NCI-H1694 (cell line): Measurements from ENCODE around the gene PSMF1.

ENCODE experiments used
- DNase-seq: peaks from one replicate; lab custom pipeline; 2025; lab: John Stamatoyannopoulos, UW

PSMF1 gene

GRCh38 chr20:1164871-1165270, 46.5 kb downstream of the PSMF1 start:
- DNase-seq, result no peak

DNA sequence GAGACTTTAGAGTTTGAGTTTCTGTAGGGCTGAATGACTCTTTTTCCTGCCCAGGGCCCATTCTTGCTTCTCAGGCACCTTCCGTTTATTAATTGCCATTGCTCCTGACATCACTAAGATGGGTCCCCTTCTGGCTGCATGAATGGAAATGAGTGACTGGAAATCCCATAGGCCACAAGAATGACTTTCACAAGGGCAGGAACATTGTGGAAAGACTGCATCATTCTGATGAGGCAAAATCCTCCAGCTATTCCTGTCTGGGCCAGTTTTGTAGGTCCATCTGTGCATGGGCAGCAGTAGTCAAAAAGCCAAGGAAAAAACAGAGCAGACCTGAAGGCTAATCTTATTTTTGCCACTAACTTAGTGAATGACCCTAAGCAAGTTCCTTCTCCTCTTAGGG, 47.1 kb downstream of the PSMF1 start:
- no peak for DNase-seq

- no peak for DNase-seq
Measured at GRCh38 chr20:1165941-1166340, 47.5 kb downstream of the PSMF1 start.

- DNase-seq, result no peak
Measured at GRCh38 chr20:1166948-1167720, 48.7 kb downstream of the PSMF1 start.

- DNase-seq, result no peak
Measured at GRCh38 chr20:1169224-1169623, 50.8 kb downstream of the PSMF1 start.

- DNase-seq, result no peak
Measured at GRCh38 chr20:1171461-1172093, 53.2 kb downstream of the PSMF1 start.

DNA sequence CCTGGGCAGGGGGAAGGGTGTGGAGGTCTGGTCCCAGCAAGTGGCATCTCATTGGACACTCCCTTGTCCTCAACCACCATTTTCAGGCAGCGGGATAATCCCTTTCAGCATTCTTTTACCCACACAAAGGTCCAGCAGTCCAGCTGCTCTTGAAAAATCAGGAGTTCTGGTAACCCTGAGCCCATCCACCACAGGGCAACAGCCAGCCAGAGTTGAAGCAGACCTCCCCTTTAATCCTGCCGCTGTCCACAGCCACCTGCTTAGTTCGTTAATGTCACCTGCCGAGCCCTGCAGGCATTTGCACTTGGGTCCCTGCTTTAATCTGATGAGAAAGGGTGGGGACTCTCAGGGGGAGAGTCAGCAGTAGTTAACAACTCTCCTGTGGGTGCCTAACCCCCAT, 55.3 kb downstream of the PSMF1 start:
- DNase-seq, result no peak

GRCh38 chr20:1174787-1175186, 56.4 kb downstream of the PSMF1 start:
- DNase-seq, result no peak

DNA sequence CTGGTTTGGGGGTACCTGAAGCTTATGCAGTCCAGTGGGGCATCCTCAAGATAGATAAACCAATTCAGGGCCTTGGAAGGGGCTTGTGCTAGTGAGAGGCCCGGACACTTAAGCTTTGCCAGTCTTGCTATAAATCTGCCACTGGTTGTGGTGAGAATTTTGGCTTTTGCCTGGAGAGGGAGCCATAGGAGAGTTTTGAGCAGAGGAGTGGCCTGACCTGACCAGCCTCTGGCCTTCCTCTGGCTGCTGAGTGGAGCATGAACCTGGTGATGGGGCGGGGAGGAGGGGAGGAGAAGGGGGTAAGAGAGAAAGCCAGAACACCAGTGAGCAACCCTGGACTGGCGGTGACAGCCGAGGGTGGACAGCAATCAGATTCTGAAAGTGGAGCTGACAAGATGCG, 59.3 kb downstream of the PSMF1 start:
- DNase-seq, result no peak

DNA sequence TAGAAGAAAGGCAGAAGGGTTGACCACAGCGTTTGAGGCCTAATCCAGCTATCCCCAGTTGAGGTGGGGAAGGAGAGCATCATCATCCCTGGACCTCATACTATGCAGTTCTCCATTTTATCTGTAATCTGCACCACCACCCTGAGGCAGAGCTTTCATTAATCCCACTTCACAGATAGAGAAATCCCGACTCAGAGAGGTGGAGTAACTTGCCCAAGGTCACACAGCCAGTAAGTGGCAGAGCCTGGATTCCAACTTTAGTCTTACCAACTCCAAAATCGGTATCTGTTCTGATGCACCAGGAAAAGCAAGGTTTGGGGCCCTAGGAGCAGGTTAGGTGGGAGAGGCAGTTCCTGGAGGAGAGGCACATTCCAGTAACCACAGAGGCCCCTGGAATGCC, 59.7 kb downstream of the PSMF1 start:
- DNase-seq, result no peak

GRCh38 chr20:1178623-1179022, 60.2 kb downstream of the PSMF1 start:
- DNase-seq, result no peak

- DNase-seq, result no peak
Measured at GRCh38 chr20:1180949-1181348, 62.5 kb downstream of the PSMF1 start.

DNA sequence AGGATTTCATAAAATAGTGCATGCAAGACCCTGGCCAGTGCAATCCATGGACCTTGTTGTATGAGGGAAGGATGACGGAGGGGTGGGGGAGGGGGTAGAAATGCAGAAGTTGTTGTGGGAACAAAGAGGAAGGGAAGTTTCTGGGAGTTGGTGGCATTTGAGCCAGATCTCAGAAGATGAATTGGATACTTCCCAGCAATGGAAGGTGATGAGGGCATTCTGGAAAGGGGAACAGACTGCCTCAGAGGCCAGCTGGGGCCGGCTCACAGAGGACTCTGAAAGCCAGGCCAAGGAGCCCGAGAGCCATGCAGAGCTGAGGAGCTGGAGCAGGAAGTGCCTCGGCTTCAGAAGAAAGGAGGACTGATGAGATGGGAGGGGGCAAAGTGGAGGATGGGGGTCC, 63.7 kb downstream of the PSMF1 start:
- DNase-seq, result no peak

DNA sequence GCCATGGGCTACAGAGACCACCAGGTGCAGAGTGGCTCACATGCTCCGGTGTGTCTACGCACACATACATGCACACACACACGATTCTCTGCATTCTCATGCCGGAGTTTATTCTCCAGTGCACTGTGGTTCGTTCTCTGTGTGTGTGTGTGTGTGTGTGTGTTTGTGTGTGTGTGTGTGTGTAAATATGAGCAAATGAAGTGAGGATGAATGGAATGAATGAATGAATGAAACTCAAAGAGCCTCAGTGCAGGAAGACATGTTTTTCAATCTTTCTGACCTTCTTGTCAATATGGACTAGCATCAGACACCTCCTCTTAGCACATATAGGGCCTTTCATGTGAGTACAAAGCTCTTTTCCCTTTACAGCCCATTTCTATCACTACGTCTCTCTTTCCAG, 64.8 kb downstream of the PSMF1 start:
- DNase-seq, result no peak

DNA sequence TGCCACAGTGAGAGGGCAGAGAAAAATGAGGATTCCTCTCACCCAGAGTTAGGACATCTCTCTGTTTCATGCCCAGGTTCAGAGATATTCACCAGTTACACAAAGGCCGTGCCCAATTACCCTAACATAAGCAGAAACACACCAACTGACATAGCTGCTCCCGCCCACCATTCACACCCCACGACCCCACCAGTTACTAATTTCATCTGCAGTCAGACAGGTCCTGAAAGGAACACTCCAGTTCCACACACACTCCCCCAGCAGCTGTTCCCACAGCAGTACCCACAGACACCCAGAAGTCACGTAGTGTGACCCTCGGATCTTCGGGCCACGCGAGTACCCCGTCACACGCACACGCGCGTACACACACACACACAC, 65.8 kb downstream of the PSMF1 start:
- no peak for DNase-seq

- DNase-seq, result no peak
Measured at GRCh38 chr20:1184638-1185315, 66.4 kb downstream of the PSMF1 start, which contains the start of gene TMEM74B. Gene TMEM74B, minus strand, starts transcription at chr20:1184981. Its CDS starts 1,180 bp downstream, at chr20:1183801.

DNA sequence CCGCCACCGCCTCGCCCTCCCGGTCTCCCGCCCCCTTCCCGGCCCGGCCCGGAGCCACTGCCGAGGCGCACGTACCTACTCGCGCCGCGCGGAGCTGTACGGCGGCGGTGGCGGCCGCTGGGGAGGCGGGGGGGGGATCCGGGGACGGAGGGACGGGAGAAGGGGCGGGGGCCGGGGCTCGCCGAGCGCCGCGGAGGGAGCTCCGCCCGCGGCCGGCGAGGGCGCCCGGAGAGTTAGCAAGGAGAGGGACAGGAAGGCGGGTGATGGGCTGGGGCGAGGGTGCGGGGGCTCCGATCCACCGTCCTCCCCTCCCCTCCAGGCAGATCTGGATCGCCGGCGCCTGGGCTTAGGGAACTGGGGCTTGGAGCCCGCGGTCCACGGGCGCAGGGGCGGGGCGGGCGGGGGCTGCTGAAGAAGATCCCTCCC, 66.9 kb downstream of the PSMF1 start:
- DNase-seq, result no peak

- DNase-seq, result no peak
Measured at GRCh38 chr20:1185790-1186334, 67.5 kb downstream of the PSMF1 start.

- DNase-seq, result no peak
Measured at GRCh38 chr20:1186367-1186991, 68.1 kb downstream of the PSMF1 start.

DNA sequence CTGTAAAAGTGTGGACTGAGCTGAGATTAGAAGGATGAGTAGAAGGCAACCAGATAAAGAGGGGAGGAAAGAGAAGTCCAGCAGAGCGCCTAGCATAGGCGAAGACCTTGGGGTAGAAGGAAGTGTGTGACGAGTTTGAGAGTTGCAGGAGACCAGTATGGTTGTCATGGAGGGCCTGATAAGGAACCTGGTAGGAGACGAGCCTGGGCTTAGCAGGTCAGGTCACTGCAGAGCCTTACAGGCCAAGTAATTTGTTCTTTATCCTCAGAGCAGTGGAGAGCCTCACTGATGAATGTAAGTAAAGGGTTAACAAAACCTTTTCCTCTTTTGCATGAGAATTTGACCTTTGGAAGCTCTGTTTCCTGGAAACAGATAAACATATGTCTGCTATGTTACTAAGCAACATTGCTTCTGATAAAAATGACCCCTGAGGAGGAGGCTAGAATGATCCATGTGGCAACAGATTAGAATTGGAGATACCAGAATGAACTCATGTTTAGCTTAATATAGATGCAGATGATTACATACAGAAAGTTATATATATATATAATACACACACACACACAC, 69.3 kb downstream of the PSMF1 start:
- DNase-seq, result no peak

- DNase-seq, result no peak
Measured at GRCh38 chr20:1188347-1188746, 69.9 kb downstream of the PSMF1 start.

GRCh38 chr20:1189827-1190226, 71.4 kb downstream of the PSMF1 start:
- no peak for DNase-seq
